Measurements from ENCODE around the gene HERC2. TPM values are rescaled to one million over a fixed set of nuclear protein-coding genes. Genes with fewer than 3 reads are reported as not detected.

Gene HERC2
- total RNA-seq, 2 donors from 2014 or later = 65.1 to 69.8 TPM

GRCh38 chr15:28182216-28182615, 139.8 kb downstream of the HERC2 start:
- WGBS = 76% methylated on average over 8 of the region's 8 CpGs
- intact Hi-C loops (cut with DNase I) = no loop called here
- Histone ChIP-seq H3K36me3 (no peaks in the 10 kb centered on the region), H3K4me3 (no peak overlapping the region), H3K4me1 (replicated peaks) (no peaks in the 10 kb centered on the region), H3K27ac (no peak overlapping the region), H3K27me3 (replicated peaks; ENCODE audit: insufficient read depth) (no peaks in the 10 kb centered on the region), H3K9me3 (no peaks in the 10 kb centered on the region)
- TF ChIP-seq, protein P1, sequence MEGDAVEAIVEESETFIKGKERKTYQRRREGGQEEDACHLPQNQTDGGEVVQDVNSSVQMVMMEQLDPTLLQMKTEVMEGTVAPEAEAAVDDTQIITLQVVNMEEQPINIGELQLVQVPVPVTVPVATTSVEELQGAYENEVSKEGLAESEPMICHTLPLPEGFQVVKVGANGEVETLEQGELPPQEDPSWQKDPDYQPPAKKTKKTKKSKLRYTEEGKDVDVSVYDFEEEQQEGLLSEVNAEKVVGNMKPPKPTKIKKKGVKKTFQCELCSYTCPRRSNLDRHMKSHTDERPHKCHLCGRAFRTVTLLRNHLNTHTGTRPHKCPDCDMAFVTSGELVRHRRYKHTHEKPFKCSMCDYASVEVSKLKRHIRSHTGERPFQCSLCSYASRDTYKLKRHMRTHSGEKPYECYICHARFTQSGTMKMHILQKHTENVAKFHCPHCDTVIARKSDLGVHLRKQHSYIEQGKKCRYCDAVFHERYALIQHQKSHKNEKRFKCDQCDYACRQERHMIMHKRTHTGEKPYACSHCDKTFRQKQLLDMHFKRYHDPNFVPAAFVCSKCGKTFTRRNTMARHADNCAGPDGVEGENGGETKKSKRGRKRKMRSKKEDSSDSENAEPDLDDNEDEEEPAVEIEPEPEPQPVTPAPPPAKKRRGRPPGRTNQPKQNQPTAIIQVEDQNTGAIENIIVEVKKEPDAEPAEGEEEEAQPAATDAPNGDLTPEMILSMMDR (IDR thresholded peaks at IDR 0.05) = no peak
- no peak for DNase-seq (ENCODE audit: low spot score)

GRCh38 chr15:28181366-28181765, 140.6 kb downstream of the HERC2 start:
- Histone ChIP-seq H3K27ac (no peak overlapping the region), H3K9me3 (no peaks in the 10 kb centered on the region), H3K36me3 (no peaks in the 10 kb centered on the region), H3K27me3 (replicated peaks; ENCODE audit: insufficient read depth) (no peaks in the 10 kb centered on the region), H3K4me1 (replicated peaks) (no peaks in the 10 kb centered on the region), H3K4me3 (no peak overlapping the region)
- DNase-seq (ENCODE audit: low spot score) = no peak
- TF ChIP-seq POLR2AphosphoS5 (IDR thresholded peaks at IDR 0.05) = no peak
- TF ChIP-seq POLR2A (IDR thresholded peaks at IDR 0.05) = no peak
- TF ChIP-seq, protein P1 (IDR thresholded peaks at IDR 0.05) = no peak
- intact Hi-C loops (cut with DNase I) = no loop called here
- 41% methylated on average over 2 of the region's 2 CpGs for WGBS

DNA sequence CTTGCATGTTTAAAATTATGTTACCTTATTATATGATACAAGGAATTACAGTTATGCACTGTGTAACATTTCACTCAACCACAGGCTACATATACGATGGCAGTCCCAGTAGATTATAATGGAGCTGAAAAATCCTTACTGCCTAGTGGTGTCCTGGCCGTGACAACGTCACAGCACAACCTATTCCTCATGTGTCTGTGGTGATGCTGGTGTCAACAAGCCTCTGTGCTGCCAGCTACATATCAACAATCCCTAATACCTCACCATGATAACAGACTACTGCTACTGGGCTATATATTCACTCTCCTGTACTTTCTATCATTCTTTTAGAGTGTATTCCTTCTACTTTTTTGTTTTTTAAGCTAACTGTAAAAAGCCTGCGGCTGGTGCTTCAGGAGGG, 142.7 kb downstream of the HERC2 start:
- H3K9me3 ChIP-seq = no peaks in the 10 kb centered on the region
- 89% methylated on average over 4 of the region's 4 CpGs for WGBS
- no peaks in the 10 kb centered on the region for H3K4me1 ChIP-seq (replicated peaks)
- H3K27me3 ChIP-seq (replicated peaks; ENCODE audit: insufficient read depth) = no peaks in the 10 kb centered on the region
- no peak for DNase-seq (ENCODE audit: low spot score)
- no peaks in the 10 kb centered on the region for H3K36me3 ChIP-seq
- no peak overlapping the region for H3K27ac ChIP-seq
- intact Hi-C loops (cut with DNase I) = no loop called here
- H3K4me3 ChIP-seq = no peak overlapping the region
- TF ChIP-seq POLR2AphosphoS5 (IDR thresholded peaks at IDR 0.05) (no peak), POLR2A (IDR thresholded peaks at IDR 0.05) (no peak)
- TF ChIP-seq, protein P1 (IDR thresholded peaks at IDR 0.05) = no peak

GRCh38 chr15:28178727-28179126, 143.3 kb downstream of the HERC2 start:
- H3K4me1 ChIP-seq (replicated peaks) = no peaks in the 10 kb centered on the region
- intact Hi-C loops (cut with DNase I) = no loop called here
- no peaks in the 10 kb centered on the region for H3K27me3 ChIP-seq (replicated peaks; ENCODE audit: insufficient read depth)
- H3K27ac ChIP-seq = no peak overlapping the region
- no peaks in the 10 kb centered on the region for H3K9me3 ChIP-seq
- DNase-seq (ENCODE audit: low spot score) = no peak
- H3K36me3 ChIP-seq = no peaks in the 10 kb centered on the region
- H3K4me3 ChIP-seq = no peak overlapping the region
- WGBS = 91% methylated on average over 10 of the region's 10 CpGs
- TF ChIP-seq POLR2AphosphoS5 (IDR thresholded peaks at IDR 0.05) = no peak
- no peak for TF ChIP-seq POLR2A (IDR thresholded peaks at IDR 0.05)
- TF ChIP-seq, protein P1 (IDR thresholded peaks at IDR 0.05) = no peak

DNA sequence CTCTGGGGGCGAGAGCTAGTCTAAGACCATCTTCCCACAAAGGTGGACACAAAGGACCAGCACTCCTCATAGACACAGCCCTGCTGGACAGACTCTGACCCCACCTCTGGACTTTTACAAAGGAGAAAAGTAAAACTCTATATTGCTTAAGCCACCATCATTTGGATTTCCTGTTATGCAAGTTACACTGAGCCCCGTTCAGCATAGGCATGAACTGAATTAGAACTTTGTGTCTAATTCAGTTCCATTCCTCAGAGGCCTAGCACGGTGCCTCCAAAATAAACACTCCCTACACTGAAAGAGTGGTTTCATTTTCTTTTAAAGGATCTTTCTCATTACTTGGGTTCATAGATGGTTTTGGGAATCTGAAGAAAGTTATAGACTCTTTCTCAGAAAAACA, 143.7 kb downstream of the HERC2 start:
- no peak for TF ChIP-seq POLR2A (IDR thresholded peaks at IDR 0.05)
- TF ChIP-seq POLR2AphosphoS5 (IDR thresholded peaks at IDR 0.05) = no peak
- TF ChIP-seq, protein P1 (IDR thresholded peaks at IDR 0.05) = no peak
- Histone ChIP-seq H3K36me3 (no peaks in the 10 kb centered on the region), H3K27ac (no peak overlapping the region), H3K4me1 (replicated peaks) (no peaks in the 10 kb centered on the region), H3K27me3 (replicated peaks; ENCODE audit: insufficient read depth) (no peaks in the 10 kb centered on the region), H3K4me3 (no peak overlapping the region), H3K9me3 (no peaks in the 10 kb centered on the region)
- intact Hi-C loops (cut with DNase I) = no loop called here
- DNase-seq (ENCODE audit: low spot score) = no peak
- WGBS = 67% methylated on average over 3 of the region's 3 CpGs
